Parathyroid adenoma (tissue), 2 donors: ENCODE measurements around the gene ITPRIPL1.

Experiments used
- H2AFZ ChIP-seq: fragments of 300-600 bp; sonication (generic); one replicate; pipeline ENCODE4 v1.7.0; 2017; ENCODE audit warnings: antibody characterized with exemption, mild to moderate bottlenecking
- H3K27ac ChIP-seq: fragments of 300-600 bp; sonication (generic); one replicate; pipeline ENCODE4 v1.7.0; 2017
- H3K27me3 ChIP-seq: fragments of 300-600 bp; sonication (generic); one replicate; pipeline ENCODE4 v1.7.0; 2017; ENCODE audit warnings: low read length; ENCODE audit not compliant: control insufficient read depth, insufficient read depth
- H3K36me3 ChIP-seq: fragments of 300-600 bp; sonication (generic); one replicate; pipeline ENCODE4 v1.7.0; 2017; ENCODE audit warnings: low read length; ENCODE audit not compliant: control insufficient read depth, insufficient read depth
- H3K4me1 ChIP-seq: fragments of 300-600 bp; sonication (generic); one replicate; pipeline ENCODE4 v1.7.0; 2017; ENCODE audit warnings: control low read depth
- H3K4me2 ChIP-seq: fragments of 300-600 bp; sonication (generic); one replicate; pipeline ENCODE4 v1.7.0; 2017; ENCODE audit warnings: low read length
- H3K4me3 ChIP-seq: fragments of 300-600 bp; sonication (generic); one replicate; pipeline ENCODE4 v1.7.0; 2017; ENCODE audit warnings: low read depth, low read length
- H3K79me2 ChIP-seq: fragments of 300-600 bp; sonication (generic); one replicate; pipeline ENCODE4 v1.7.0; 2017; ENCODE audit warnings: control low read depth
- H3K9ac ChIP-seq: fragments of 300-600 bp; sonication (generic); one replicate; pipeline ENCODE4 v1.7.0; 2017; ENCODE audit warnings: mild to moderate bottlenecking
- H3K9me3 ChIP-seq: fragments of 300-600 bp; sonication (generic); one replicate; pipeline ENCODE4 v1.7.0; 2017; ENCODE audit warnings: low read length; ENCODE audit not compliant: control insufficient read depth
- CTCF ChIP-seq: fragments of 300-600 bp; sonication (generic); IDR thresholded peaks from one replicate; pipeline ENCODE4 v1.7.0; 2017; ENCODE audit warnings: antibody characterized with exemption, mild to moderate bottlenecking
- donor health status: primary hyperparathyroidism.

Gene ITPRIPL1

GRCh38 chr2:96326990-96327820 is 2.1 kb downstream of the ITPRIPL1 start:
- H3K27me3 ChIP-seq = no peaks in the 10 kb centered on the region
- no peak overlapping the region for H3K4me3 ChIP-seq
- no peak overlapping the region for H2AFZ ChIP-seq
- H3K9ac ChIP-seq = no peak overlapping the region
- H3K4me2 ChIP-seq = no peak overlapping the region
- H3K36me3 ChIP-seq = no peaks in the 10 kb centered on the region
- TF ChIP-seq CTCF = no peak
- H3K79me2 ChIP-seq = no peaks in the 10 kb centered on the region
- peaks cover 5% of the 10 kb centered on the region for H3K4me1 ChIP-seq
- no peak overlapping the region for H3K27ac ChIP-seq
- H3K9me3 ChIP-seq = no peaks in the 10 kb centered on the region

DNA sequence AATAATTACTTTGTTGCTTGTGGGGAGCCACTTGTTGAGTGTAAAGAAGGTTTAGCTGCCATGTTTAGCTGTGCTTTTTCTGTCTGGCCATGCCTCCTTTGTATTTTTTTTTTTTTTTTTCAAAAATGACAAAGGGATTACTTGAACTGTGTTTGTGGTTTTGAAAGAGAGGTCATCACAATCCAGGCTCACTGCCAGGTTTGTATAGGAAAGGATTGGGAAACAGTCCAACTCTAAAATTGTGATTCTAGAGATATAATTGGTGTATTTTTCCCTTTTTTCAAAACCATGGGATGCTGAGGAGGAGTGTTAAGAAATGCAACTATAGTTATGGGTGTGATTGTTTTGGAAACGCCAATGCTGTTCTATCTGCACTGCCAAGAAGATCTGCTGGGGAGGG is 4.3 kb downstream of the ITPRIPL1 start:
- H3K4me1 ChIP-seq = peaks cover 5% of the 10 kb centered on the region
- H3K36me3 ChIP-seq = no peaks in the 10 kb centered on the region
- no peak overlapping the region for H3K4me3 ChIP-seq
- no peak overlapping the region for H3K27ac ChIP-seq
- H3K4me2 ChIP-seq = no peak overlapping the region
- no peaks in the 10 kb centered on the region for H3K9me3 ChIP-seq
- no peak overlapping the region for H2AFZ ChIP-seq
- H3K9ac ChIP-seq = no peak overlapping the region
- TF ChIP-seq CTCF = no peak
- no peaks in the 10 kb centered on the region for H3K27me3 ChIP-seq
- no peaks in the 10 kb centered on the region for H3K79me2 ChIP-seq

DNA sequence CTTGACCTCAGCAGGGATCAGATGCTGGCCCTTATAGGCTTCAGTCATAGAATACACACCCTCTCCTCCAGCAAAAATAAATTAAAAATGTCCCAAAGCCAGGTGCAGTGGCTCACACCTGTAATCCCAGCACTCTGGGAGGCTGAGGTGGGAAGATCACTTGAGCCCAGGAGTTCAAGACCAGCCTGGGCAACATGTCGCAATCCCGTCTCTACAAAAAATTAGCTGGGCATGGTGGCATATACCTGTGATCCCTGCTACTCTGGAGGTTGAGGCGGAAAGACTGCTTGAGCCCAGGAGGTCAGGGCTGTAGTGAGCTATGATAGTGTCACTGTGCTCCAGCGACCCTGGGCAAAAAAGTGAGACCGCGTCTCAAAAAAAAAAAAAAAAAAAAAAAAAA is 4.8 kb downstream of the ITPRIPL1 start:
- H2AFZ ChIP-seq = no peak overlapping the region
- TF ChIP-seq CTCF = no peak
- H3K4me2 ChIP-seq = no peak overlapping the region
- no peaks in the 10 kb centered on the region for H3K36me3 ChIP-seq
- H3K9me3 ChIP-seq = no peaks in the 10 kb centered on the region
- no peak overlapping the region for H3K27ac ChIP-seq
- no peaks in the 10 kb centered on the region for H3K27me3 ChIP-seq
- H3K4me1 ChIP-seq = peaks cover 5% of the 10 kb centered on the region
- no peak overlapping the region for H3K9ac ChIP-seq
- no peak overlapping the region for H3K4me3 ChIP-seq
- H3K79me2 ChIP-seq = no peaks in the 10 kb centered on the region

- H3K36me3 ChIP-seq = no peaks in the 10 kb centered on the region
- TF ChIP-seq CTCF = no peak
- H3K4me3 ChIP-seq = no peak overlapping the region
- no peaks in the 10 kb centered on the region for H3K9me3 ChIP-seq
- H3K9ac ChIP-seq = no peak overlapping the region
- no peaks in the 10 kb centered on the region for H3K79me2 ChIP-seq
- H3K4me2 ChIP-seq = no peak overlapping the region
- peaks cover 5% of the 10 kb centered on the region for H3K4me1 ChIP-seq
- no peaks in the 10 kb centered on the region for H3K27me3 ChIP-seq
- no peak overlapping the region for H2AFZ ChIP-seq
- no peak overlapping the region for H3K27ac ChIP-seq
Observed at GRCh38 chr2:96330407-96330806, 5.3 kb downstream of the ITPRIPL1 start.

DNA sequence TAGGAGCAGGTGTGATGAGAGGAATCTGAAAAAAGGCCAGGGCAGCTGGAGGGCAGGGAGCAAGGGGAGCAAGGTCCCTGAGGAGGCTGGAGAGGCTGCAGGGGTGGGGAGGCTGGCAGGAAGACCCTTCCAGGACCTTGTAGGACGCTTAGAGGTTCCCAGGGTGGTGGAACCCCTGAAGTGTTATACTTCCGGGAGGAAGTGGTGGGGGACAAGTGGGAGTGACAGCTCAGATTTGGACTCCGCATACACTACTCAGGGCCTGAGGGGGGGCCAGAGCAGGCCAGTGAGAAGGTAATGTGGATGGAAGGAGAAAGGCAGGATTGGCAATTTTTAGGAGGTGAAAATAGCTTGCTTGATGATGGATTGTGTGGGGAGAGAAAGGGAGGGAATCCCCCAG is 8.6 kb downstream of the ITPRIPL1 start:
- no peaks in the 10 kb centered on the region for H3K36me3 ChIP-seq
- TF ChIP-seq CTCF = no peak
- no peak overlapping the region for H3K4me3 ChIP-seq
- no peak overlapping the region for H3K27ac ChIP-seq
- H3K9ac ChIP-seq = no peak overlapping the region
- H2AFZ ChIP-seq = no peak overlapping the region
- H3K9me3 ChIP-seq = no peaks in the 10 kb centered on the region
- H3K4me1 ChIP-seq = peaks cover 5% of the 10 kb centered on the region
- H3K4me2 ChIP-seq = no peak overlapping the region
- H3K27me3 ChIP-seq = no peaks in the 10 kb centered on the region
- H3K79me2 ChIP-seq = no peaks in the 10 kb centered on the region
